22Rv1 (cell line): ENCODE results near the gene SKAP2.

ENCODE experiments used
- H3K27ac ChIP-seq: fragments of 450-650 bp; 2 replicates; pipeline ENCODE4 v1.5.1; 2017
- CTCF ChIP-seq: fragments of 450-650 bp; IDR thresholded peaks from 2 replicates; pipeline ENCODE4 v1.5.1; 2017; ENCODE audit warnings: mild to moderate bottlenecking
- ZFX ChIP-seq: fragments of 450-650 bp; IDR thresholded peaks from 2 replicates; pipeline ENCODE4 v1.6.1; 2017; ENCODE audit warnings: antibody characterized with exemption, borderline replicate concordance

SKAP2 gene

DNA sequence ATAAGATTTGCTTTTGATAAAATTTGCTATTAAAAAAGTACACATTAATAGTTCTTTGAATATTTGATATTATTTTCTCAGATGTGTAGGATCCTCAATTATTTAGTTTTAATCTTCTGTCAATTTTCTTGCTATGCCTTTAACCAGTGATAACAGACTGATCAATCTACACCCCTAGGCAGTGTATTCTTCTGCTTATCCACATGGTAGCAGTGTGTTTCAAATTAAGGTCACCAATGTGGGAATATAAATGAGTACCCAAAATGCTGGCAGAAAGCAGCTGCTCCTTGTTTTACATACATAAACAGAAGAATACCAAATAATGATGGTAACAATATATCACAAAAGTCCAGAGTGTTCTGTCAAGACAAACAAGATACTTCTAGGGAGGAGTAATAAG is 87.0 kb downstream of the SKAP2 start:
- H3K27ac ChIP-seq, result no peak overlapping the region
- TF ChIP-seq CTCF, result no peak
- TF ChIP-seq ZFX, result no peak

- no peak overlapping the region for H3K27ac ChIP-seq
Observed at GRCh38 chr7:26760501-26760900, 103.9 kb downstream of the SKAP2 start.

DNA sequence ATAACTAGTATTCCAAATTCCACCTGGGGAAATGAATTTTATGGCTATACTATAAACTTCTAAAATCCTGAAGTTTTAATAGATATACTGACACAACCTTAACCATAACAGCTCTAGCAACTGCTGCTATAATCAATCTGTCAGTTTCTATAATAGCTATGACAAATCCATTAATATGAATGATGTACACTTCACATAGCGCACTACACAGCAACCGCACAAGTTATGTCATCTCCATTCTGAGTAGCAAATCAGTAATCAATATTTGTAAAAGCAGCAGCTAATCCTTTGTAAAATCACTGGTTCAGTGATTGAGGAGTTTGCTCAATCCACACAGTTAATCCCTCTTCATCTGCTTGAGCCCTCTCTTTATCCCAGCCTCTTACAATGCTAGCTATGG is 105.3 kb downstream of the SKAP2 start:
- TF ChIP-seq CTCF (no peak), ZFX (no peak)
- H3K27ac ChIP-seq, result no peak overlapping the region

More at GRCh38 chr7:26760501-26760900, 103.9 kb downstream of the SKAP2 start:
- no peak for TF ChIP-seq CTCF
- no peak for TF ChIP-seq ZFX

DNA sequence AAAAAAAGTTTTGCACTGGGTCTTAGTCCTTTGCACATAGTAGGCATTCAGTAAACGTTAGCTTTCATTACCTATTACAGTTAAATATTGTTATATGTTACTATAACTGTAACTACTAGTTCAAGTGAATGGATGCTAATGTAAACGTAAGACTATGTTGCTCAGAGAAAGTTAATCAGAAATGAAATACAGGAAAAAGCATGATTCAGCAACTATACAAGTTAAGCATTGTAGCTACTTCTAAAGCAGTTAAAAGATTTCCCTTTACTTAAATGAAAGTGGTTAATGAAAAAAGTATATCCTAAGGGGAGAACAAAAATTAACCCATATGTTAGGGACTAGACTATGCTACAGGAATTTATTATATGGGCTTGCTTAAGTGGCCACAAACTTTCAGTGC is 121.2 kb downstream of the SKAP2 start:
- TF ChIP-seq CTCF (no peak), ZFX (no peak)
- no peak overlapping the region for H3K27ac ChIP-seq

GRCh38 chr7:26735976-26736600 is 128.3 kb downstream of the SKAP2 start:
- no peak overlapping the region for H3K27ac ChIP-seq

GRCh38 chr7:26729150-26729775 is 135.1 kb downstream of the SKAP2 start:
- TF ChIP-seq ZFX, result no peak
- no peak overlapping the region for H3K27ac ChIP-seq

More at GRCh38 chr7:26735976-26736600, 128.3 kb downstream of the SKAP2 start:
- TF ChIP-seq CTCF (no peak), ZFX (no peak)

GRCh38 chr7:26726051-26726450 is 138.3 kb downstream of the SKAP2 start:
- no peak overlapping the region for H3K27ac ChIP-seq
- no peak for TF ChIP-seq CTCF
